Suprapubic skin (tissue), 4 donors: ENCODE data around the gene BACH1. TPM values are rescaled to one million over a fixed set of nuclear protein-coding genes. Genes with fewer than 3 reads are reported as not detected.

Experiments
- DNase-seq, 2 donors: peaks; one replicate each; pipeline ENCODE4 v3.0.0-alpha.2; 2019; ENCODE audit warnings: low spot score in 2 of 2
- H3K27ac ChIP-seq: fragments of 200-600 bp; sonication (generic); one replicate; pipeline ENCODE4 v1.5.1; 2019
- H3K27me3 ChIP-seq: fragments of 200-600 bp; sonication (generic); one replicate; pipeline ENCODE4 v1.5.1; 2019
- H3K36me3 ChIP-seq: fragments of 200-600 bp; sonication (generic); one replicate; pipeline ENCODE4 v1.5.1; 2019
- H3K4me1 ChIP-seq: fragments of 200-600 bp; sonication (generic); one replicate; pipeline ENCODE4 v1.5.1; 2019
- H3K4me3 ChIP-seq: fragments of 200-600 bp; sonication (generic); one replicate; pipeline ENCODE4 v1.5.1; 2019; ENCODE audit warnings: mild to moderate bottlenecking
- H3K9me3 ChIP-seq: fragments of 200-600 bp; sonication (generic); one replicate; pipeline ENCODE4 v1.5.1; 2019
- EP300 ChIP-seq: sonication (generic); formaldehyde crosslinking; IDR thresholded peaks from one replicate; pipeline ENCODE4 v1.6.1; 2017; ENCODE audit warnings: antibody characterized with exemption
- POLR2A ChIP-seq, 2 donors: fragments of 450-650 bp; IDR thresholded peaks; one replicate each; pipeline ENCODE4 v1.6.1; 2017; ENCODE audit warnings: antibody characterized with exemption in 2 of 2, mild to moderate bottlenecking in 2 of 2, moderate library complexity in 2 of 2
- POLR2AphosphoS5 ChIP-seq, 3 donors: sonication (generic); formaldehyde crosslinking; IDR thresholded peaks; one replicate each; pipeline ENCODE4 v1.6.1; 2017; ENCODE audit warnings: antibody characterized with exemption in 3 of 3
- WGBS: methylation state at CpG from one replicate; pipeline ENCODE4 v1.1.5; 2018; 5-methylcytosine and 5-hydroxymethylcytosine counted together
- total RNA-seq, 4 donors: library from RNA; depleted of rRNA; stranded (reverse); fragments of >200 nt; gene quantifications; one replicate each; pipeline ENCODE4 v1.1.0, GENCODE V29; 2016
- TF ChIP-seq, protein P1 (sequence below), 2 donors: fragments of 200-600 bp in 1 of 2; fragments of 450-650 bp in 1 of 2; sonication (generic) in 1 of 2; IDR thresholded peaks; one replicate each; pipeline ENCODE4 v1.5.1; 2016 to 2019; ENCODE audit warnings: antibody characterized with exemption in 2 of 2, mild to moderate bottlenecking in 1 of 2, moderate library complexity in 1 of 2

BACH1 gene
- total RNA-seq, 4 donors from 2014 or later = 78.7 to 89.6 (median 84.0) TPM

DNA sequence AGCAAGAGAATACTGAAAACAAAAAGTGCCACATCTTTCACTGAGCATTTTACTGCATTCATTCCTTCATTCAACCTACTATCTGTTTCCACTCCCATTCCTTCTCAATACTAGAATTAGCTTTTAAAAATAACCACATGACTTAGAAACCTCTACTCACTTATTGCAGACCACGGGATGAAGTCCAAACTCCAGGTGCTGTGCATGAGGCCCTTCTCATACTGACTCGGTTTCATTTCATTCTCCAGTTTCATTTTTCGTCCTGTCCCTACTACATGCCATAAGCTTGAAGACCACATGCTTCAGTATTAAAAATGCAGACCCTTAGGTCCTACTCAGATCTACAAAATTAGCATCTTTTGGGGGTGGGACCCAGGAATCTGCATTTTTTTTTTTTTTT, 2.3 kb upstream of the BACH1 start:
- Histone ChIP-seq H3K4me3 (no peak overlapping the region), H3K27ac (no peak overlapping the region), H3K36me3 (no peaks in the 10 kb centered on the region), H3K9me3 (no peaks in the 10 kb centered on the region), H3K27me3 (no peaks in the 10 kb centered on the region), H3K4me1 (peaks cover 23% of the 10 kb centered on the region)
- no peak for DNase-seq
- WGBS = 92% methylated on average over 3 of the region's 3 CpGs
- no peak for TF ChIP-seq POLR2AphosphoS5 (IDR thresholded peaks at IDR 0.05)
- TF ChIP-seq, protein P1, sequence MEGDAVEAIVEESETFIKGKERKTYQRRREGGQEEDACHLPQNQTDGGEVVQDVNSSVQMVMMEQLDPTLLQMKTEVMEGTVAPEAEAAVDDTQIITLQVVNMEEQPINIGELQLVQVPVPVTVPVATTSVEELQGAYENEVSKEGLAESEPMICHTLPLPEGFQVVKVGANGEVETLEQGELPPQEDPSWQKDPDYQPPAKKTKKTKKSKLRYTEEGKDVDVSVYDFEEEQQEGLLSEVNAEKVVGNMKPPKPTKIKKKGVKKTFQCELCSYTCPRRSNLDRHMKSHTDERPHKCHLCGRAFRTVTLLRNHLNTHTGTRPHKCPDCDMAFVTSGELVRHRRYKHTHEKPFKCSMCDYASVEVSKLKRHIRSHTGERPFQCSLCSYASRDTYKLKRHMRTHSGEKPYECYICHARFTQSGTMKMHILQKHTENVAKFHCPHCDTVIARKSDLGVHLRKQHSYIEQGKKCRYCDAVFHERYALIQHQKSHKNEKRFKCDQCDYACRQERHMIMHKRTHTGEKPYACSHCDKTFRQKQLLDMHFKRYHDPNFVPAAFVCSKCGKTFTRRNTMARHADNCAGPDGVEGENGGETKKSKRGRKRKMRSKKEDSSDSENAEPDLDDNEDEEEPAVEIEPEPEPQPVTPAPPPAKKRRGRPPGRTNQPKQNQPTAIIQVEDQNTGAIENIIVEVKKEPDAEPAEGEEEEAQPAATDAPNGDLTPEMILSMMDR (IDR thresholded peaks at IDR 0.05) = no peak
- no peak for TF ChIP-seq EP300
- no peak for TF ChIP-seq POLR2A (IDR thresholded peaks at IDR 0.05)

- DNase-seq = no peak
Measured at GRCh38 chr21:29297483-29298347, 1.0 kb upstream of the BACH1 start.

GRCh38 chr21:29299046-29299915, 559 bp downstream of the BACH1 start:
- Histone ChIP-seq H3K4me1 (peaks cover 50% of the 10 kb centered on the region), H3K9me3 (no peaks in the 10 kb centered on the region), H3K4me3 (peak overlapping the region; percentile 83), H3K27ac (peak overlapping the region; percentile 97), H3K36me3 (no peaks in the 10 kb centered on the region), H3K27me3 (no peaks in the 10 kb centered on the region)
- WGBS = 0% methylated on average over 8 of the region's 75 CpGs
- peak; percentile 82 to 88 for DNase-seq
- TF ChIP-seq, protein P1 (IDR thresholded peaks at IDR 0.05) = no peak
- TF ChIP-seq POLR2AphosphoS5 (IDR thresholded peaks at IDR 0.05) = peak; percentile 9 to 59 (median 32)

More at GRCh38 chr21:29297483-29298347, 1.0 kb upstream of the BACH1 start:
- H3K27ac ChIP-seq = peak overlapping the region; percentile 97
- H3K4me3 ChIP-seq = peak overlapping the region; percentile 83
- H3K36me3 ChIP-seq = no peaks in the 10 kb centered on the region
- no peaks in the 10 kb centered on the region for H3K27me3 ChIP-seq
- H3K4me1 ChIP-seq = peaks cover 35% of the 10 kb centered on the region
- TF ChIP-seq, protein P1 (IDR thresholded peaks at IDR 0.05) = no peak
- TF ChIP-seq POLR2A (IDR thresholded peaks at IDR 0.05) = no peak
- TF ChIP-seq EP300 = no peak
- TF ChIP-seq POLR2AphosphoS5 (IDR thresholded peaks at IDR 0.05) = no peak
- no peaks in the 10 kb centered on the region for H3K9me3 ChIP-seq
- 70% methylated on average over 26 of the region's 27 CpGs for WGBS

- WGBS = 27% methylated on average over 13 of the region's 13 CpGs
- Histone ChIP-seq H3K4me3 (peak overlapping the region; percentile 83), H3K27ac (peak overlapping the region; percentile 97), H3K36me3 (no peaks in the 10 kb centered on the region), H3K9me3 (no peaks in the 10 kb centered on the region), H3K27me3 (no peaks in the 10 kb centered on the region), H3K4me1 (peaks cover 59% of the 10 kb centered on the region)
- no peak for DNase-seq
- TF ChIP-seq, protein P1 (IDR thresholded peaks at IDR 0.05) = no peak
- TF ChIP-seq POLR2A (IDR thresholded peaks at IDR 0.05) = no peak
- TF ChIP-seq POLR2AphosphoS5 (IDR thresholded peaks at IDR 0.05) = peak in 1 of 3 donors; percentile 45
- TF ChIP-seq EP300 = no peak
Measured at GRCh38 chr21:29299916-29300806, 1.4 kb downstream of the BACH1 start.
